SK-N-SH (cell line): ENCODE results near the gene NCAM1. TPM values are rescaled to one million over a fixed set of nuclear protein-coding genes. Genes with fewer than 3 reads are reported as not detected.

ENCODE experiments used
- CTCF ChIA-PET: fragments of 300-600, 350-600 bp; formaldehyde crosslinking; extraction: SDS; loops from one replicate; lab custom pipeline; 2021; lab: Yijun Ruan, JAX
- POLR2A ChIA-PET: fragments of 350-600 bp; sonication (Branson Sonifier 250); formaldehyde crosslinking; extraction: SDS; loops from one replicate; lab custom pipeline; 2020; ENCODE audit warnings: antibody characterized with exemption, inconsistent platforms; lab: Yijun Ruan, JAX
- DNase-seq: peaks from one replicate; pipeline ENCODE4 v3.0.0; 2012
- H2AFZ ChIP-seq: fragments of 200-600 bp; sonication (generic); 2 replicates; pipeline ENCODE4 v1.8.1; 2016; ENCODE audit warnings: antibody characterized with exemption, mild to moderate bottlenecking, low read depth
- H3F3A ChIP-seq: fragments of 200-600 bp; sonication (generic); replicated peaks from 2 replicates; pipeline ENCODE3; 2016; ENCODE audit warnings: antibody characterized with exemption, mild to moderate bottlenecking; ENCODE audit not compliant: insufficient read depth
- H3K27ac ChIP-seq, 2 experiments: fragments of 200-500 bp in 1 of 2; fragments of 200-600 bp in 1 of 2; sonication (Bioruptor generic) in 1 of 2; sonication (generic), shearing (Covaris generic) in 1 of 2; 2 replicates each; pipeline versions ENCODE4 v1.5.1 to v1.6.1; 2014 to 2016; ENCODE audit warnings: low read depth in 2 of 2, inconsistent platforms in 1 of 2, low read length in 1 of 2, mild to moderate bottlenecking in 1 of 2, mixed read lengths in 1 of 2
- H3K27me3 ChIP-seq: fragments of 200-600 bp; sonication (generic), shearing (Covaris generic); 2 replicates; pipeline ENCODE4 v1.6.1; 2016; ENCODE audit warnings: mixed run types; ENCODE audit not compliant: insufficient read depth
- H3K36me3 ChIP-seq, 2 experiments: fragments of 200-500 bp in 1 of 2; fragments of 200-600 bp in 1 of 2; sonication (Bioruptor generic) in 1 of 2; sonication (generic) in 1 of 2; replicated peaks in 1 of 2; 2 replicates each; pipeline versions ENCODE3 to v1.5.1; 2014 to 2016; ENCODE audit warnings: low read length in 1 of 2, mild to moderate bottlenecking in 1 of 2; ENCODE audit not compliant: insufficient read depth in 2 of 2, control insufficient read depth in 1 of 2
- H3K4me1 ChIP-seq, 2 experiments: fragments of 200-500 bp in 1 of 2; fragments of 200-600 bp in 1 of 2; sonication (Bioruptor generic) in 1 of 2; sonication (generic), shearing (Covaris generic) in 1 of 2; 2 replicates each; pipeline versions ENCODE4 v1.5.1 to v1.6.1; 2014 to 2016; ENCODE audit warnings: low read depth in 1 of 2, low read length in 1 of 2, mixed run types in 1 of 2; ENCODE audit not compliant: insufficient read depth in 2 of 2, control insufficient read depth in 1 of 2
- H3K4me2 ChIP-seq: fragments of 200-600 bp; sonication (generic), shearing (Covaris generic); 2 replicates; pipeline ENCODE4 v1.6.1; 2017; ENCODE audit warnings: mixed run types
- H3K4me3 ChIP-seq, 2 experiments: fragments of 200-500 bp in 1 of 2; fragments of 200-600 bp in 1 of 2; sonication (Bioruptor generic) in 1 of 2; sonication (generic), shearing (Covaris generic) in 1 of 2; 2 replicates each; pipeline versions ENCODE4 v1.5.1 to v1.8.1; 2014 to 2016; ENCODE audit warnings: low read depth in 2 of 2, inconsistent platforms in 1 of 2, low read length in 1 of 2, mild to moderate bottlenecking in 1 of 2, mixed read lengths in 1 of 2, moderate library complexity in 1 of 2
- H3K79me2 ChIP-seq: fragments of 200-600 bp; sonication (generic); 2 replicates; pipeline ENCODE4 v1.8.1; 2017; ENCODE audit warnings: mild to moderate bottlenecking; ENCODE audit not compliant: insufficient read depth
- H3K9ac ChIP-seq: fragments of 200-600 bp; sonication (generic); 2 replicates; pipeline ENCODE4 v1.6.1; 2017; ENCODE audit warnings: mixed run types
- H3K9me2 ChIP-seq: fragments of 200-600 bp; sonication (generic); 2 replicates; pipeline ENCODE4 v1.6.1; 2017; ENCODE audit warnings: mixed run types
- H3K9me3 ChIP-seq: fragments of 200-600 bp; sonication (generic); 2 replicates; pipeline ENCODE4 v1.6.1; 2017; ENCODE audit warnings: mixed run types, mild to moderate bottlenecking, moderate library complexity
- H4K20me1 ChIP-seq: fragments of 200-600 bp; sonication (generic); 2 replicates; pipeline ENCODE4 v1.6.1; 2017; ENCODE audit warnings: mild to moderate bottlenecking, mixed run types; ENCODE audit not compliant: insufficient read depth
- CHD2 ChIP-seq: fragments of 150-350 bp; IDR thresholded peaks from 2 replicates; pipeline ENCODE4 v1.6.1; 2018; ENCODE audit warnings: low read length; ENCODE audit not compliant: partially characterized antibody
- EZH2phosphoT487 ChIP-seq: fragments of 200-600 bp; sonication (generic); IDR thresholded peaks from 2 replicates; pipeline ENCODE4 v1.6.1; 2017; ENCODE audit warnings: low read depth, mixed run types, mild to moderate bottlenecking, antibody characterized with exemption, moderate library complexity, borderline replicate concordance
- FOXM1 ChIP-seq: IDR thresholded peaks from 2 replicates; pipeline ENCODE4 v1.4.0; 2012; ENCODE audit warnings: low read depth, mild to moderate bottlenecking
- GABPA ChIP-seq: IDR thresholded peaks from 2 replicates; pipeline ENCODE4 v1.4.0; 2012; ENCODE audit warnings: low read depth, mild to moderate bottlenecking
- GATA2 ChIP-seq: sonication (generic); formaldehyde crosslinking; IDR thresholded peaks from 2 replicates; pipeline ENCODE4 v1.5.0; 2020; ENCODE audit warnings: mild to moderate bottlenecking, missing genetic modification reagents
- JUND ChIP-seq: IDR thresholded peaks from 2 replicates; pipeline ENCODE4 v1.4.0; 2012
- MXI1 ChIP-seq: IDR thresholded peaks from 2 replicates; pipeline ENCODE4 v1.6.1; 2012; ENCODE audit warnings: mild to moderate bottlenecking, low read depth, low read length, improper control_type of control experiment
- NRF1 ChIP-seq: IDR thresholded peaks from 2 replicates; pipeline ENCODE4 v1.6.1; 2012; ENCODE audit warnings: low read depth, mild to moderate bottlenecking, low read length
- RXRA ChIP-seq: IDR thresholded peaks from 2 replicates; pipeline ENCODE4 v1.4.0; 2012; ENCODE audit warnings: low read depth, mild to moderate bottlenecking, borderline replicate concordance
- SIN3A ChIP-seq: IDR thresholded peaks from 2 replicates; pipeline ENCODE4 v1.6.1; 2012; ENCODE audit warnings: low read depth, mild to moderate bottlenecking, low read length, moderate library complexity, borderline replicate concordance
- TCF12 ChIP-seq: IDR thresholded peaks from 2 replicates; pipeline ENCODE4 v1.4.0; 2012
- TEAD4 ChIP-seq: IDR thresholded peaks from 2 replicates; pipeline ENCODE4 v1.4.0; 2012; ENCODE audit warnings: mild to moderate bottlenecking, borderline replicate concordance; ENCODE audit not compliant: insufficient read depth
- ZBTB33 ChIP-seq: IDR thresholded peaks from 2 replicates; pipeline ENCODE4 v1.4.0; 2012; ENCODE audit warnings: low read depth, borderline replicate concordance
- WGBS: methylation state at CpG from one replicate; pipeline ENCODE4 v1.1.6; 2017; ENCODE audit warnings: low lambda C conversion rate; 5-methylcytosine and 5-hydroxymethylcytosine counted together
- polyA plus RNA-seq, 3 experiments: library from polyadenylated mRNA; depleted of rRNA; stranded (reverse); fragments of >200 nt; gene quantifications; 2 replicates each; pipeline ENCODE4 v1.2.3, GENCODE V29; 2012

Gene NCAM1
- polyA plus RNA-seq, 1 of the 3 experiments (the other 2 are of a cell fraction) = 19.4 TPM

- 95% methylated on average over 4 of the region's 4 CpGs for WGBS
- no peak for TF ChIP-seq JUND
- TF ChIP-seq GABPA = no peak
- TF ChIP-seq MXI1 = no peak
- no peak for TF ChIP-seq RXRA
- TF ChIP-seq ZBTB33 = no peak
- TF ChIP-seq EZH2phosphoT487 = no peak
- TF ChIP-seq, all 33 proteins: peak for 0
Observed at GRCh38 chr11:113319085-113319484, 357.9 kb downstream of the NCAM1 start.

GRCh38 chr11:113322158-113322557 lies 360.9 kb downstream of the NCAM1 start:
- Histone ChIP-seq H3K9ac (no peak overlapping the region), H3K27ac (no peak overlapping the region), H3K4me3 (no peak overlapping the region), H3K9me2 (no peaks in the 10 kb centered on the region), H3K79me2 (no peaks in the 10 kb centered on the region), H3K4me1 (no peaks in the 10 kb centered on the region), H3K27me3 (no peaks in the 10 kb centered on the region)
- 93% methylated on average over 4 of the region's 4 CpGs for WGBS
- no peak for TF ChIP-seq TCF12
- no peak for TF ChIP-seq NRF1
- no peak for TF ChIP-seq GABPA
- TF ChIP-seq FOXM1 = no peak
- no peak for TF ChIP-seq CHD2
- no peak for TF ChIP-seq TEAD4
- no peak for TF ChIP-seq GATA2 (CRISPR knock-in tag)
- no peak for TF ChIP-seq SIN3A
- TF ChIP-seq, all 33 proteins: peak for 0
- no peak overlapping the region for H2AFZ ChIP-seq
- no peak for DNase-seq
- H3F3A ChIP-seq = no peaks in the 10 kb centered on the region
- no peaks in the 10 kb centered on the region for H4K20me1 ChIP-seq
- no peaks in the 10 kb centered on the region for H3K9me3 ChIP-seq
- ChIA-PET POLR2A (no interaction called here), CTCF (interaction anchor here (1.0 to 2.6 kb wide), 3 partner anchors 26 to 210 kb away, joined by 3 to 7 read pairs (median 4); no protein-coding TSS in a partner anchor)
- no peak overlapping the region for H3K4me2 ChIP-seq
- H3K36me3 ChIP-seq = peaks cover 12 to 35% of the 10 kb centered on the region in 2 experiments

More at GRCh38 chr11:113319085-113319484, 357.9 kb downstream of the NCAM1 start:
- H3K4me2 ChIP-seq = no peak overlapping the region
- ChIA-PET CTCF (interaction anchor here (0.7 kb wide), 1 partner anchor 755 kb away, joined by 3 read pairs; no protein-coding TSS in a partner anchor), POLR2A (no interaction called here)
- no peaks in the 10 kb centered on the region for H3K9me2 ChIP-seq
- H3K4me3 ChIP-seq = no peak overlapping the region
- H3K4me1 ChIP-seq = peaks cover 0 to 9% of the 10 kb centered on the region in 2 experiments; a peak in 2 of 4 replicates
- DNase-seq = no peak
- H3K36me3 ChIP-seq = peaks cover 7 to 25% of the 10 kb centered on the region in 2 experiments
- H2AFZ ChIP-seq = no peak overlapping the region
- H3K27ac ChIP-seq = no peak overlapping the region
- H4K20me1 ChIP-seq = no peaks in the 10 kb centered on the region
- H3F3A ChIP-seq = no peaks in the 10 kb centered on the region
- no peak overlapping the region for H3K9ac ChIP-seq
- H3K9me3 ChIP-seq = no peaks in the 10 kb centered on the region
- no peaks in the 10 kb centered on the region for H3K27me3 ChIP-seq
- H3K79me2 ChIP-seq = no peaks in the 10 kb centered on the region
